Neuron (in vitro differentiated cells): ENCODE data around the gene CYP4B1.
"Not testable (repeated sequence)": the region's sequence is repeated elsewhere in the genome, so short reads cannot be mapped to it uniquely, and the experiment has no call there.

Experiments
- H2AFZ ChIP-seq: one replicate; pipeline ENCODE4 v1.6.1; 2013; ENCODE audit warnings: low read depth, mild to moderate bottlenecking, inconsistent platforms, low read length, moderate library complexity
- H3K27me3 ChIP-seq: one replicate; pipeline ENCODE4 v1.6.1; 2013; ENCODE audit warnings: low read length; ENCODE audit not compliant: insufficient read depth
- H3K36me3 ChIP-seq: one replicate; pipeline ENCODE4 v1.6.1; 2013; ENCODE audit warnings: low read length; ENCODE audit not compliant: insufficient read depth
- H3K4me1 ChIP-seq: one replicate; pipeline ENCODE4 v1.6.1; 2013; ENCODE audit warnings: low read length; ENCODE audit not compliant: insufficient read depth
- H3K4me3 ChIP-seq: 2 replicates; pipeline ENCODE4 v1.5.1; 2013; ENCODE audit warnings: mild to moderate bottlenecking, low read length, moderate library complexity
- H3K9me3 ChIP-seq: one replicate; pipeline ENCODE4 v1.6.1; 2013; ENCODE audit warnings: low read length

The CYP4B1 gene

DNA sequence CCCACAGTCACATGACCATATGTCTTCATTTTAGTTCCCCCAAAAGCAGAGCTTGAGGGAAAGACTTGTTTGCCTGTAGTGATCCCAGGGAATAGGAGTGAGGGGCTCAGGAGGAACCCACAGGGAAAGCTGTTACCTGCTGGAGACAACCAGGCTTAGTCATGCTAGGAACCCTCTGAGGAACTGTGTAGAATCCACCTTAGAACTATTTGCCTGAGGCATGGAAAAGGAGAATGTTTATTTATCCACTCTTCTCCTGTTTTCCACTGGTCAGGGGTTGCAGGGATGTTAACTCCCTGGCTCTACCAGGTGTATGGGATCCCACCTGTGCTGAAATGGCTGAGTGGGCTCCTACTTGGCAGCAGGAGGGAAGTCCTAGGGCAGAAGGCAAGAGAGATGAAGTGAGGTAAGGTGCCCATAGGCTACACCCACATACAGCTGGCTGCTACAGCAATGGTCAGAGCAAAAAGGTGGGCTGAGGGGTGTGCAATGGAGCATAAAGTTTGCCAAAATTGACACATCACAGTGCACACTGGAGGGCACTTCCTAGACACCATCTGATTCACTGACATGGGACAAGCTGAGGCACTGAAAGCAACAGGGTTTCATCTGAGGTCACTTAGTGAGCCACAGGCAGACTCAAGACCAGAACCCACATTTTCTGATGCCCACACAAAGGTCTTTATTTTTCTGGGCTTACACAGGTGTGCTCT, 29.7 kb upstream of the CYP4B1 start:
- Histone ChIP-seq H2AFZ (no peak overlapping the region), H3K9me3 (peaks cover 7% of the 10 kb centered on the region), H3K36me3 (no peaks in the 10 kb centered on the region), H3K4me1 (no peaks in the 10 kb centered on the region), H3K4me3 (no peak overlapping the region), H3K27me3 (no peaks in the 10 kb centered on the region)

DNA sequence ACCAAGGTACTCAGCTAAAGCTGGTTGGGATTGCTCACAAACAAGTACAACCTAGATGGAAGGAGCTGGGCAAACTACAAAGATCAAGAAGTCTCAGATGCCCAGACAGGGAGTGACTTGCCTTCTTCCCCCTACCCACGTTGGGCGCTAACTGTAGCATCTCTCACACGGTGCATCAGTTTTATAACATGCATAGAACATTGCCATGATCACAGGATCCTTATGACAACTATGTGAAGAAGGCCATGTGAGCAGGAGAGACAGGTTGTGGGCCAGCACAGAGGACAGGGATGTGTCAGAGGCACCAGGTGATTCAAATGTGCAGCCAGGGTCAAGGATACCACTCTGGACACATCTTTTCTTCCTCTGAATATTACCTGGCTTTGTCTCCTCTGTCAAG, 28.3 kb upstream of the CYP4B1 start:
- H3K27me3 ChIP-seq = no peaks in the 10 kb centered on the region
- no peak overlapping the region for H2AFZ ChIP-seq
- no peaks in the 10 kb centered on the region for H3K4me1 ChIP-seq
- H3K36me3 ChIP-seq = no peaks in the 10 kb centered on the region
- H3K4me3 ChIP-seq = no peak overlapping the region
- H3K9me3 ChIP-seq = peaks cover 7% of the 10 kb centered on the region

DNA sequence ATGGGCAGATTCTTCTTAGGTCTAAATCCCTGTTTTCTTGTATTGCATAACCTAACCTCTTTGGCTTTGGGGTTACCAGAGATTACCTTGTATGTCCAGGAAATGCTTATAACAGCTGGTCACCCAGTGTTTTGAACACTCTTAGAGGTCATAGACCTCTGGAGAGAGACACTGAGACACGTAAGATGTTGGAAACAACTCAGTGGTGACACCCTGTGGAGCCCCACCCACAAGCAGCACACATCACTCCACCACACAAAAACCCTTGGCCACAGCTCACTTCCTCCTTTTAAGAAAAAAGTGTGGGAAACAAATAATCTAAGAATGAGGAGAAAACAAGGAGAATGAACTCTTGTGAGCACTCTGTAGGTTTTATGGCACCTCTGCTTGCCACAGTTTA, 26.3 kb upstream of the CYP4B1 start:
- H3K4me1 ChIP-seq = no peaks in the 10 kb centered on the region
- H3K9me3 ChIP-seq = peaks cover 7% of the 10 kb centered on the region
- H2AFZ ChIP-seq = no peak overlapping the region
- no peak overlapping the region for H3K4me3 ChIP-seq
- H3K36me3 ChIP-seq = no peaks in the 10 kb centered on the region
- no peaks in the 10 kb centered on the region for H3K27me3 ChIP-seq

DNA sequence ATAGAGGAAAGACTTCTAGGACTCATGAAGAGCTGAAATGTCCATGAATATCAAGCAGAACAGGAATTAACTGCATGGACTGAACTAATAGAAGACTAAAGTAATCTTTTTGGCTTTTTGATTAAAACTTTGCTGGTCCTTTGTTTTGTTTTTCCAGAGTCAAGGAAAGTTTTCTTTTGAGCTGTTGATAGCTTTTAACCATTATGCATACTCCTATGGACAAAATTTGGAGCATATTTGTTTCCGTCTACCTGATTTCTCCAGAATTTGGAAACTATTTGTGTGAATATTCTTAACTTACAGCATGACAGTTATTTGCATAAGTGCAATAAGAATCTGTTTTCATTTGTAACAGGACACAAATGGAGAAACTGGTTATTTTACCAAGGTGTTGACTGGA, 24.5 kb upstream of the CYP4B1 start:
- Histone ChIP-seq H3K27me3 (no peaks in the 10 kb centered on the region), H3K4me3 (no peak overlapping the region), H2AFZ (no peak overlapping the region), H3K9me3 (peaks cover 7% of the 10 kb centered on the region), H3K4me1 (no peaks in the 10 kb centered on the region), H3K36me3 (no peaks in the 10 kb centered on the region)

DNA sequence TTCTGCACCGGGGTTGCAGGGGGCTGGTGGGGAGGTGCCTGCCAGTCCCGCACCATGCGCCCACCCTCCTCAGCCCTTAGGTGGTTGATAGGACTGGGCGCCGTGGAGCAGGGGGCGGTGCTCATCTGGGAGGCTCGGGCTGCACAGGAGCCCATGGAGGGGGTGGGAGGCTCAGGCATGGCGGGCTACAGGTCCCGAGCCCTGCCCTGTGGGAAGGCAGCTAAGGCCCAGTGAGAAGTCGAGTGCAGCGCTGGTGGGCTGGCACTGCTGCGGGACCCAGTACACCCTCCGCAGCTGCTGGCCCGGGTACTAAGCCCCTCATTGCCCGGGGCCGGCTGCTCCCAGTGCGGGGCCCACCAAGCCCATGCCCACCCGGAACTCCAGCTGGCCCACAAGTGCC, 20.4 kb upstream of the CYP4B1 start:
- not testable (repeated sequence) for H2AFZ ChIP-seq, H3K27me3 ChIP-seq, H3K9me3 ChIP-seq, H3K4me3 ChIP-seq, H3K36me3 ChIP-seq, H3K4me1 ChIP-seq

DNA sequence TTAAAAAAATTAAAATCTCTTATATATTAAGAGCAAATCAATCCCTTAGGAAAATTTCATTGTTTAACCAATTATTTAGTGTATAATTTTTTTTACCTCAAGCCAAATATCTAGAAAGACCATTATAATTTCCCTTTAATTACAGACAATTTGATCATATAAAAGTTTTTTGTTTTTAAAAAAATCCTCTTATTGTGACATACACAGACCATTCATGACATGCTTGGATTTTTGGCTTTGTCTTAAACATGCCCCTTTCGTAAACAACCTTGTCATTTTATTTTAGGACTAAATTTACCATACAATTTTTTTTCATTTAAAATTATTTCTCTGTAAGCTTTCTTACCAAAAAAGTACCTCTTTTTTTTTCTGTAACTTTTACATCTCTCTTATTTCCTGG, 14.2 kb upstream of the CYP4B1 start:
- no peak overlapping the region for H2AFZ ChIP-seq
- H3K36me3 ChIP-seq = no peaks in the 10 kb centered on the region
- H3K9me3 ChIP-seq = peaks cover 2% of the 10 kb centered on the region
- H3K4me3 ChIP-seq = no peak overlapping the region
- no peaks in the 10 kb centered on the region for H3K27me3 ChIP-seq
- no peaks in the 10 kb centered on the region for H3K4me1 ChIP-seq

DNA sequence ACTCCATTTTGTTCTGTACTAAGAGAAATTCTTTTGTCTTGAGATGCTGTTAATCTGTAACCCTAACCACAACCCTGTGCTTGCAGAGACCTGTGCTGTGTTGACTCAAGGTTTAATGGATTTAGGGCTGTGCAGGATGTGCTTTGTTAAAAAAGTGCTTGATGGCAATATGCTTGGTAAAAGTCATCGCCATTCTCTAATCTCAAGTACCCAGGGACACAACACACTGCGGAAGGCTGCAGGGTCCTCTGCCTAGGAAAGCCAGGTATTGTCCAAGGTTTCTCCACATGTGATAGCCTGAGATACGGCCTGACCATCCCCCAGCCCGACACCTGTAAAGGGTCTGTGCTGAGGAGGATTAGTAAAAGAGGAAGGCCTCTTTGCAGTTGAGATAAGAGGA, 10.2 kb upstream of the CYP4B1 start:
- H3K4me3 ChIP-seq, H3K9me3 ChIP-seq, H2AFZ ChIP-seq, H3K27me3 ChIP-seq, H3K4me1 ChIP-seq, H3K36me3 ChIP-seq: not testable (repeated sequence)

DNA sequence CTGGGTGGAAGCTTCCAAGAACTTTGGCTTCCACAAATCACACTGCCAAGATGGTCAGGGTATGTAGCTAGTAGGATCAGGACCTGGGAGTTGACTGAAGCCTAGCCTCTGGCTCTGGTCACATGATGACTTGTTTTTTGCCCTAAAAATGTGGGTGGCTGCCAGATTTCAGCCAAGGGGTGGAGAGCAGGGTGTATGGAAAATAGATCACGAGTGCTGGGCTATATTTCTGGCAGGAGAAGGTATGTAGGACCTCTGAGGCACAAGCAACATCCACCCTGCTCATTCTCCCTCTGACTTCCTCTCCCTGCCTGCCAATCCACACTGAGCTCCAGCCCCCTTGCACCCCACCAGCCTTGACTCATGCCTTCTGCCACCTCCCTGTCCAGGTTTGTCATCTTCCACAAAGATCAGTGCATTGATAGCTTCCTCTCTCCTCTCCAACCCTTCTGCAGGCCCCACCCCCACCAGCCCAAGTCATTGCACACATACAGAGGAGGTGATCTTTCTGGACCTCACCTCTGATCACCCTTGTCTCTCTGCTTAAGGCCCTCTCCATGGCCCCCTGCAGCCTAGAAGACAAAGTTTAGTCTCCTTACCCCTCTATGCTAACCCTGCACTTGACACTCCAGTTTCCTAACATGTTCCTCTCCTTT, 8.3 kb upstream of the CYP4B1 start:
- no peak overlapping the region for H3K4me3 ChIP-seq

DNA sequence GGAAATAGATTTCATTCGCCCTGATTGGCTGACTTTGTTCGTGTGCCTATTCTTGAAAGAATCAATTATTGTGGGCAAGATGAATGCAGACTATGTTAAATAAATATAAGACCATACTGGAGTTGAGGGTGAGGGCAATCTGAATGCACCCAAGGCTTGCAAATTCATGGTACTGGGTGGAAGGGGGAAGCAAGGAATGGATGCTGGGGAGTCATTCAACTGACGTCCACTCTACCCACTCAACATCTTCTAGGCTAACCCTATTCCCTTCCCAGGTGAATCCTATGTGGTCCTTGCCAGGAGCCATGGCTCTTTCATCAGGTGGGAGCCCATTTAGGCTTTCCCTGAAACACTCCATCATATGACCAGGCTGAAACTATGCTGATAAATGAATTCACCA, 5.7 kb upstream of the CYP4B1 start:
- H3K9me3 ChIP-seq = no peaks in the 10 kb centered on the region
- H3K27me3 ChIP-seq = no peaks in the 10 kb centered on the region
- no peaks in the 10 kb centered on the region for H3K36me3 ChIP-seq
- H3K4me3 ChIP-seq = no peak overlapping the region
- H3K4me1 ChIP-seq = no peaks in the 10 kb centered on the region
- no peak overlapping the region for H2AFZ ChIP-seq

More for the DNA sequence above, 8.3 kb upstream of the CYP4B1 start:
- Histone ChIP-seq H3K4me1 (no peaks in the 10 kb centered on the region), H3K27me3 (no peaks in the 10 kb centered on the region), H3K9me3 (no peaks in the 10 kb centered on the region), H2AFZ (no peak overlapping the region), H3K36me3 (no peaks in the 10 kb centered on the region)

DNA sequence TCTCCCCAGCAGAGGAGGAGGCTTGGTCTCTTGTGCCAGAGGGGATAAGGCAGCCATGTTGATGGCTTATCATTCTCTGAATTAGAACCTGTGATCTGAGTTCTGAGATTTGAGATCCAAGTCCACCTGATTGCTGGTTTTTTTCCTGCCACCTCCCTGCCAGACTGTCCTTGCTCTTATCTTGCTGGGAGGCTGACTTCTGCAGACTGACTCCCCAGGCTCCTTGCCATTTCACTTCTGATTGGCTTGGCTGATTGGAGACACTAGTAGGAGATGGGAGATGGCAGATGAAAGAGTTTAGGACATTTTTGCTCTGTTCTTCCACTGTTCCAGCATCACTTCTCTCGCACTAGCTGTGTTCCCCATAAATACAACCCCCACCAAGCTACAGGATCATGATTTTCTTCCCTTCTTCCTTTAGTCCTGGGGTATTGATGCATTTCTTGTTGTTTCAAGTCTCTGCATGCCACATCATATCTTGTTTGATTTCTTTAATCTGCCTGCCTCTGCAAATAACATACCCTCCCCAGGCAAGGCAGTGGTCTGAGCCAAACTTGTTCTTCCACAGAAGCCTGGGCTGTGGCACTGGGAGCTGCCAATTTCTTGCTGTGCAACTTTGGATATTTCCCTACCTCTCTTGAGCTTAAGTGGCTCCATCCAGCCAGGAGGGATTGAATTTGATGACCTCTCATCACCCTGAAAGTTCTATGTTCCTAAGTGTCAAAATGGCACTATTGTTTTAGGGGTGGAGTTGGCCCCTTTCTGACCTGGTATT, 963 bp upstream of the CYP4B1 start:
- H3K4me1 ChIP-seq = no peaks in the 10 kb centered on the region
- no peak overlapping the region for H3K4me3 ChIP-seq
- H3K36me3 ChIP-seq = no peaks in the 10 kb centered on the region
- no peaks in the 10 kb centered on the region for H3K9me3 ChIP-seq
- H2AFZ ChIP-seq = no peak overlapping the region
- no peaks in the 10 kb centered on the region for H3K27me3 ChIP-seq

DNA sequence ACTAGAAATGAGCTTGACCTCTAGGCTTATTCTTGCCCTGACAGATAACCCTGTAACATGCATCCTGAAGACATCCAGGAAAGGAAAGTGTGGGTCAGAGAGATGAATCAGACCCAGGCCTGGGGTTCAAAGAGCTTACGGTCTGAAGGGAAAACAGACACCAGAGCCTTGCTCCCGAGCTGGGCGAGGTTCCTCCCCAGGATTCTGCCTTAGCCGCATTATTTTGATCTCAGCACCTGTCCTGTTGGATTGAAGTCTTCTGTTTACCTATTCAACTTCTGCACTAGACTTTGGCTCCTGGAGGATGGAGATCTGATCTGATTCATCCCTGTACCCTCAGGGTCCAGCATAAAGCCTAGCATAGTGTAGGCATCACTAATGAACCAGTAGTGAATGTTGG, 1.9 kb downstream of the CYP4B1 start:
- H3K27me3 ChIP-seq = no peaks in the 10 kb centered on the region
- H2AFZ ChIP-seq = no peak overlapping the region
- H3K4me1 ChIP-seq = no peaks in the 10 kb centered on the region
- H3K9me3 ChIP-seq = no peaks in the 10 kb centered on the region
- no peaks in the 10 kb centered on the region for H3K36me3 ChIP-seq
- no peak overlapping the region for H3K4me3 ChIP-seq

DNA sequence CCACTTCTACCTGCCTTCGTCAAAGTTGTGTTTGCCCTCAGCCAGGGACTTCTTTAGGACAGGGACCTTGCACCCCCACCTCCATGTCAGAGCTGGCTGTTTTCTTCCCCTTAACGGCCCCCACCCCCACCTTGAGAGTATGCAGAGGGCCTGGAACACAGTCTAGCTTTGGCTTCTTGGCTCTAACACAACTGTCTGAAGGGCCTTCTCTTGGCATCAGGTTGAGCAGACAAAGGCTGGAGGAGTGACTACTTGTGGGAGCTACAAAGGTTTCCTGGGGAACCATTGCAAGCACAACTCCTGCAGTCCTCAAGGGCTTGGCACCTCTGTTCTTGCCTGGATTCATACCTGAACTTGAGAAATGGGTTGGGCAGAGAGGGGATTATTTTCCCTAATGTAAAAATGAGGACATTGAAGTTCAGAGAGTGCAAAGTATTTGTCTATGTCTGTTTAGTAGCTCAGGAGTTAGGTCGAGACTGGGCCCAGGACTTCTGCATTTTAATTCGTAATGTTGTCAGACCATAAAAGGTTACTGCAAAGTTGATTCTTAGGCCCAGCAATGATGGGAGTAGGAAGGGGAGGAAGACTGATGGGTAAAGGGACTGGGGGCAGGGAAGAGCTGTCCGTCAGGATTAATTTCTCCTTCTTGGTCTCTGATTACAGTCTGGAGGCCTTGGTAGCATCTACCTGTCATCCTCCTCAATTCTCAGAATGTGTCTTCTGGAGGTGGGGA, 2.6 kb downstream of the CYP4B1 start:
- no peaks in the 10 kb centered on the region for H3K9me3 ChIP-seq
- H3K4me3 ChIP-seq = no peak overlapping the region
- no peaks in the 10 kb centered on the region for H3K27me3 ChIP-seq
- no peak overlapping the region for H2AFZ ChIP-seq
- no peaks in the 10 kb centered on the region for H3K36me3 ChIP-seq
- no peaks in the 10 kb centered on the region for H3K4me1 ChIP-seq

DNA sequence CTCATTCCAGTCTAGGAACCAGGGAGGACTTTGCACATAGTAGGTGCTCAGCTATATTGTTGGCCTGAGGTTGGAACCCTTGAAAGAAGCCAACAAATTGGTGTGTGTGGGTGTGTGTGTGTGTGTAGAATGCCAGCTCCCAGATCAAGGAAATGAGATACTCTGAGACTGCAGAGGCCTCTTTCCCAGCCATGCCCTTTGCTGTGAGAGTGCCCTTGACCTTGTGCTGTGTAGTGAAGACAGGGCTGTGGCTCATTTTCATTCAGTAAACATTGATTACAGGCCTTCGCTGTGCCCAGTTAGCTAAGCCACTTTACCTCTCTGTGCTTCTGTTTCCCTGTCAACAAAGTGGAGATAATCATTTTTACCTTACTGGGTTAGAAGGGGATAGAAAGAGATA, 3.2 kb downstream of the CYP4B1 start:
- H2AFZ ChIP-seq = no peak overlapping the region
- no peaks in the 10 kb centered on the region for H3K36me3 ChIP-seq
- no peaks in the 10 kb centered on the region for H3K4me1 ChIP-seq
- H3K9me3 ChIP-seq = no peaks in the 10 kb centered on the region
- no peaks in the 10 kb centered on the region for H3K27me3 ChIP-seq
- H3K4me3 ChIP-seq = no peak overlapping the region
